ENCODE measurements around the gene DCST2.

DCST2 gene

DNA sequence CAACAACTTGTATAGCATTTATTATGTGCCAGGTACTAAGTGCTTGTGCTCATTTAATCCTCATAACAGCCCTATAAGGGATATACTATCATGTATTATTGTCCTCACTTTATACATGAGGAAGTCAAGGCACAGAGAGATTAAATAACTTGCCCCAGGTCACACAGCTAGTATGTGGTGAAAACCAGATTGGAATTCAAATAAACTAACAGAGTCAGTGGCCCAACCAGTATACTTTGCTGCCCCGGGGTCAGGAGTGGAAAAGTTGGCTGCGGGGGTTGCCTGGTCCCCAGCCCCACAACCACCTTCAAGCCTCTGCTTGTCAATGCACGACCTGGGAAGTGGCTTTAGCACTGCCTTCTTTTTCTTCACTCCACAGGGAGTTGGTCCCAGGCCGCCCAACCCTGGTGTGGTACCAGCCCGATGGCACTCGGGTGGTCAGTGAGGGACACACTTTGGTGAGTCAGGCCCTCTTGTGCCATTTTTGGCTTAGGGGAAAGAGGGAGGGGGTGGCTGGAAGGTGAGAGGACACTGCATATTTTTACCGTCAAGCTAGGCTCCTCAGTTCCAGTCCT lies 20.0 kb upstream of the DCST2 start:
- Histone ChIP-seq H4K8ac (ENCODE audit: low read depth, low read length) (no peak overlapping the region), H3K27ac (replicated peaks; ENCODE audit: low read length) (no peak overlapping the region), H3K4me3 (ENCODE audit: low read length in 2 of 2) (no peak overlapping the region), H3K23ac (ENCODE audit: low read depth, low read length, poor library complexity) (peak overlapping the region; percentile 70), H3K4me1 (ENCODE audit: control insufficient read depth in 2 of 2, insufficient read depth in 1 of 2, low read depth in 1 of 2, low read length in 2 of 2) (peaks cover 15 to 17% of the 10 kb centered on the region in 2 donors), H3K27me3 (ENCODE audit: control insufficient read depth in 3 of 3, insufficient read depth in 3 of 3, low read depth in 1 of 3, low read length in 3 of 3) (no peaks in the 10 kb centered on the region), H3K9me3 (replicated peaks in 1 of 2; ENCODE audit: control insufficient read depth in 2 of 2, insufficient read depth in 1 of 2, low read depth in 1 of 2, low read length in 2 of 2) (no peaks in the 10 kb centered on the region), H2BK120ac (ENCODE audit: low read depth, low read length) (no peak overlapping the region), H4K91ac (ENCODE audit: low read depth, low read length, poor library complexity) (no peak overlapping the region), H2AK5ac (ENCODE audit: low read depth, low read length) (peak overlapping the region; percentile 29), H2BK15ac (ENCODE audit: low read length) (no peak overlapping the region), H2AFZ (ENCODE audit: low read length) (no peak overlapping the region), H3K36me3 (replicated peaks in 1 of 2; ENCODE audit: control insufficient read depth in 2 of 2, insufficient read depth in 2 of 2, low read length in 2 of 2) (peaks cover 28 to 47% of the 10 kb centered on the region in 2 donors), H3K4me2 (ENCODE audit: insufficient read depth, low read length, poor library complexity, severe bottlenecking) (no peak overlapping the region), H3K4ac (ENCODE audit: low read length) (no peak overlapping the region), H2BK12ac (ENCODE audit: low read length) (no peak overlapping the region), H3K9ac (ENCODE audit: low read depth, low read length, poor library complexity) (peak overlapping the region; percentile 2), H3K79me1 (ENCODE audit: low read depth, low read length) (no peaks in the 10 kb centered on the region), H3K18ac (ENCODE audit: low read length) (no peak overlapping the region), H2BK5ac (ENCODE audit: low read length) (no peak overlapping the region), H3K14ac (ENCODE audit: low read length) (no peak overlapping the region)
- no peak for DNase-seq (ENCODE audit: low spot score)
- WGBS, 2 donors (ENCODE audit: extremely low coverage in 2 of 2, insufficient read length in 2 of 2, insufficient replicate concordance in 1 of 2): no CpG with 5 or more reads among the region's 7 CpGs

DNA sequence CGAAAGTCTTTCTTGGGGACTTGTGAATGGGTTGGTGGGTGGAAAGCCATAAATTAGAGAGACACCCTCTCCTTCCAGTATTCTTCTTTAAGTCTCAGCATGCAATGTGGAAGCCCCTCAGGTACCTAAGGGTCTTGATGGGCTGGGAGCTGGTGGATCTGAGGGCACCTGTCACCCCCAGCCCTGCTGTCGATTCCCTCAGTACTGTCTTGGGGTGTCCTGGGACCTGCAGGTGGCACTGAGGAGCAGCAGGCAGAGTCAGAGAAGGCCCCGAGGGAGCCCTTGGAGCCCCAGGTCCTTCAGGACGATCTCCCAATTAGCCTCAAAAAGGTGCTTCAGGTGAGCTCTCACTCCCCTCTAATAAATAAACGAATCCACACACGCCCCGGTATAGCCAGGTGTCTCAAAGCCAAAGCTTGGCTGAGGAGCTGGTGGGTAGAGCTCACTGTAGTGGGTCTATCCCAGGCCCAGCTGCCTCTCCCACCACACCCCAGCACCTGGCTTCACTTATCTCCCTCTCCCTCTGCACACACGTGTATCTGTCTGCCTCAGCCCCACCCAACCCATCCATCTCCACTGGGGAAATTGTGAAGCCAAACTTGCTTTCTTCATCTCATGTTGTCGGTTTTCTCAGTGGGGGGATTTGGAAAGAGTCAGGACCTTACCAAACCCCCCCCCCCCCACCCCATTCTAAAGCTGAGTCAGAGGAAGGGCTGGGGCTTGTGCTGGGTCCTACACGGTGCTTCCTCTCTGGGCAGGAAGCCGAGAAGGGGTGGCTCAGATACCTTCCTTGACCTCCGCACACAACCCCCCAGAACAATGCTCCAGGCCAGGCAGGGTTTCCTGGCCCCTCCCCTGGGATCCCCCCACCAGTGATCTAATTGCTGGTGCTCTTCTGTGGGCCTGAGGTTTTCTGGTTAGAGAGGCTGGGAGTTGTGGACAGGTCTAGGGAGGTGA lies 19.1 kb upstream of the DCST2 start:
- H3K4me2 ChIP-seq (ENCODE audit: insufficient read depth, low read length, poor library complexity, severe bottlenecking): peak overlapping the region; percentile 92
- no peak overlapping the region for H3K14ac ChIP-seq (ENCODE audit: low read length)
- H3K9ac ChIP-seq (ENCODE audit: low read depth, low read length, poor library complexity): no peak overlapping the region
- H2AK5ac ChIP-seq (ENCODE audit: low read depth, low read length): peak overlapping the region; percentile 41
- no peak overlapping the region for H2BK15ac ChIP-seq (ENCODE audit: low read length)
- peak overlapping the region; percentile 54 for H2BK5ac ChIP-seq (ENCODE audit: low read length)
- H3K4ac ChIP-seq (ENCODE audit: low read length): no peak overlapping the region
- H3K4me1 ChIP-seq (ENCODE audit: control insufficient read depth in 2 of 2, insufficient read depth in 1 of 2, low read depth in 1 of 2, low read length in 2 of 2): peaks cover 17% of the 10 kb centered on the region in 2 donors
- H2BK120ac ChIP-seq (ENCODE audit: low read depth, low read length): no peak overlapping the region
- H3K4me3 ChIP-seq (ENCODE audit: low read length in 2 of 2): peak overlapping the region in 1 of 2 donors; percentile 68
- no peak for DNase-seq (ENCODE audit: low spot score)
- no peak overlapping the region for H3K23ac ChIP-seq (ENCODE audit: low read depth, low read length, poor library complexity)
- H3K18ac ChIP-seq (ENCODE audit: low read length): no peak overlapping the region
- no peak overlapping the region for H4K8ac ChIP-seq (ENCODE audit: low read depth, low read length)
- no peaks in the 10 kb centered on the region for H3K27me3 ChIP-seq (ENCODE audit: control insufficient read depth in 3 of 3, insufficient read depth in 3 of 3, low read depth in 1 of 3, low read length in 3 of 3)
- no CpG with 5 or more reads among the region's 12 CpGs for WGBS, 2 donors (ENCODE audit: extremely low coverage in 2 of 2, insufficient read length in 2 of 2, insufficient replicate concordance in 1 of 2)
- H2AFZ ChIP-seq (ENCODE audit: low read length): peak overlapping the region; percentile 95
- H3K27ac ChIP-seq (replicated peaks; ENCODE audit: low read length): no peak overlapping the region
- H4K91ac ChIP-seq (ENCODE audit: low read depth, low read length, poor library complexity): no peak overlapping the region
- H2BK12ac ChIP-seq (ENCODE audit: low read length): no peak overlapping the region
- no peaks in the 10 kb centered on the region for H3K9me3 ChIP-seq (replicated peaks in 1 of 2; ENCODE audit: control insufficient read depth in 2 of 2, insufficient read depth in 1 of 2, low read depth in 1 of 2, low read length in 2 of 2)
- H3K79me1 ChIP-seq (ENCODE audit: low read depth, low read length): no peaks in the 10 kb centered on the region
- H3K36me3 ChIP-seq (replicated peaks in 1 of 2; ENCODE audit: control insufficient read depth in 2 of 2, insufficient read depth in 2 of 2, low read length in 2 of 2): peaks cover 19 to 38% of the 10 kb centered on the region in 2 donors

DNA sequence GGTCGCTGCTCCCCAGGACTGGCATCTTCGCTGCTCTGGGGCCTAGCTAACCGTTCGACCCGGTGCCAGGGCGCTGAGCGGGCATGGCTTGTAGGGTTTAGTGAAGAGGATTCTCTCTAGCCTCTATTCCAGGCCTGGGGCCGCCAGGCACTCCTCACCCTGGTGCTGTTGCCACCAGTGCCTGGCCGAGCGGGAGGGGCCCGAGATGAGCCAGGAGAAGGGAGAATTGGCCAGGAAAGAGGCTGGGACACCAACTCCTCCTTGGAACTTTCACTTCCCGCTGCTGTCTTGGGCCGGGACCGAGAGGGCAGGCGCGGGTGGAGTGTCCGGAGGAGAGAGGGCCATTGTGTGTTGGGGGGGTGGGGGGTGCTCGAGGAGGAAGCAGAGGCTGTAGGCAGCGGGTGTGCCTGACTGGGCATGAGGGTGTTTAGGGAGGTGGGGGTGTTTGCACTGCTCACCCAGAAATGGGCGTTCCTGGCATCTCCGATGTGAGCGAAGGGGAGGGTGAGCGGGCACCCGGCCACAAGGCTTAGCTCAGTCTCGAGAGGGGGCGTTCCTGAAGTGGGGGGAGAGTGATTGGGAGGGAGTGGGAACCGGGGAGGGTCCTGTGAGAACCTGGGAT lies 18.3 kb upstream of the DCST2 start:
- no peak for DNase-seq (ENCODE audit: low spot score)
- H2BK12ac ChIP-seq (ENCODE audit: low read length): no peak overlapping the region
- no peaks in the 10 kb centered on the region for H3K9me3 ChIP-seq (replicated peaks in 1 of 2; ENCODE audit: control insufficient read depth in 2 of 2, insufficient read depth in 1 of 2, low read depth in 1 of 2, low read length in 2 of 2)
- H3K27ac ChIP-seq (replicated peaks; ENCODE audit: low read length): no peak overlapping the region
- peaks cover 17% of the 10 kb centered on the region in 2 donors for H3K4me1 ChIP-seq (ENCODE audit: control insufficient read depth in 2 of 2, insufficient read depth in 1 of 2, low read depth in 1 of 2, low read length in 2 of 2)
- peak overlapping the region; percentile 95 for H2AFZ ChIP-seq (ENCODE audit: low read length)
- H2AK5ac ChIP-seq (ENCODE audit: low read depth, low read length): peak overlapping the region; percentile 76
- peak overlapping the region; percentile 92 for H3K4me2 ChIP-seq (ENCODE audit: insufficient read depth, low read length, poor library complexity, severe bottlenecking)
- no peaks in the 10 kb centered on the region for H3K79me1 ChIP-seq (ENCODE audit: low read depth, low read length)
- H2BK15ac ChIP-seq (ENCODE audit: low read length): peak overlapping the region; percentile 54
- H2BK5ac ChIP-seq (ENCODE audit: low read length): peak overlapping the region; percentile 54
- peak overlapping the region; percentile 8 for H3K23ac ChIP-seq (ENCODE audit: low read depth, low read length, poor library complexity)
- H3K18ac ChIP-seq (ENCODE audit: low read length): peak overlapping the region; percentile 78
- H3K4me3 ChIP-seq (ENCODE audit: low read length in 2 of 2): peak overlapping the region; percentile 68 to 92
- no peak overlapping the region for H2BK120ac ChIP-seq (ENCODE audit: low read depth, low read length)
- H3K4ac ChIP-seq (ENCODE audit: low read length): no peak overlapping the region
- H3K9ac ChIP-seq (ENCODE audit: low read depth, low read length, poor library complexity): peak overlapping the region; percentile 88
- no peak overlapping the region for H3K14ac ChIP-seq (ENCODE audit: low read length)
- no peak overlapping the region for H4K91ac ChIP-seq (ENCODE audit: low read depth, low read length, poor library complexity)
- H3K27me3 ChIP-seq (ENCODE audit: control insufficient read depth in 3 of 3, insufficient read depth in 3 of 3, low read depth in 1 of 3, low read length in 3 of 3): no peaks in the 10 kb centered on the region
- WGBS, 2 donors (ENCODE audit: extremely low coverage in 2 of 2, insufficient read length in 2 of 2, insufficient replicate concordance in 1 of 2): no CpG with 5 or more reads among the region's 27 CpGs
- H4K8ac ChIP-seq (ENCODE audit: low read depth, low read length): no peak overlapping the region
- peaks cover 14 to 30% of the 10 kb centered on the region in 2 donors for H3K36me3 ChIP-seq (replicated peaks in 1 of 2; ENCODE audit: control insufficient read depth in 2 of 2, insufficient read depth in 2 of 2, low read length in 2 of 2)

Measured in neuronal stem cell (in vitro differentiated cells).